Measurements from ENCODE around the gene PLCL2. TPM values are rescaled to one million over a fixed set of nuclear protein-coding genes. Genes with fewer than 3 reads are reported as not detected.
"Not testable (repeated sequence)": the region's sequence is repeated elsewhere in the genome, so short reads cannot be mapped to it uniquely, and the experiment has no call there.

PLCL2 gene
- total RNA-seq, 1 donor from 2014 or later, result 9.9 TPM

DNA sequence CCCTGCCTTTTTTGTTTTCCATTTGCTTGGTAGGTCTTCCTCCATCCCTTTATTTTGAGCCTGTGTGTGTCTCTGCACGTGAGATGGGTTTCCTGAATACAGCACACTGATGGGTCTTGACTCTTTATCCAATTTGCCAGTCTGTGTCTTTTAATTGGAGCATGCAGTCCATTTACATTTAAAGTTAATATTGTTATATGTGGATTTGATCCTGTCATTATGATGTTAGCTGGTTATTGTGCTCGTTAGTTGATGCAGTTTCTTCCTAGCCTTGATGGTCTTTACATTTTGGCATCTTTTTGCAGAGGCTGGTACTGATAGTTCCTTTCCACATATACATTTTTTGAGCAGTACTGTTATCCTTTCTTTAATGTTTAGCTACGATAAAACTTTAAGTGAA is 73.1 kb downstream of the PLCL2 start:
- not testable (repeated sequence) for DNase-seq (ENCODE audit: low read depth in 2 of 2)

DNA sequence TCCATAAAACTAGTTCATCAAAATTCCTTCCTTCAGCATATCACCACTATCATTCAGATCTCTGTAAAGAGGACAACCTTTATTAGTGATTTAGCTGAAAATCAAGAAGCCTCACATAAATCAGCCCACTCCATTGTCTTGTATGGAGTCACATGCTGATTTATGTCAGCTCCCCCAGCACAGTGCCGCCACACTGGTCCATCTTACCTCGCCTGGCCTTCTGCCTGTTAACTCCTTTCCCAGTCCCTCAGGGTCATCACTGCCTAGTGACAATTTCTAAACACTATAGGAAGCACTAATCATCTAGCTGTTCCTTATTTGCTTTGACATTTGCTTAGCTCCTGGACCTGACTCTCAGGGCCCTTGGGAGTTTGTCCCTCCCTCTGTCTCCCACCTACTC is 75.4 kb downstream of the PLCL2 start:
- no peak for DNase-seq (ENCODE audit: low read depth in 2 of 2)

DNA sequence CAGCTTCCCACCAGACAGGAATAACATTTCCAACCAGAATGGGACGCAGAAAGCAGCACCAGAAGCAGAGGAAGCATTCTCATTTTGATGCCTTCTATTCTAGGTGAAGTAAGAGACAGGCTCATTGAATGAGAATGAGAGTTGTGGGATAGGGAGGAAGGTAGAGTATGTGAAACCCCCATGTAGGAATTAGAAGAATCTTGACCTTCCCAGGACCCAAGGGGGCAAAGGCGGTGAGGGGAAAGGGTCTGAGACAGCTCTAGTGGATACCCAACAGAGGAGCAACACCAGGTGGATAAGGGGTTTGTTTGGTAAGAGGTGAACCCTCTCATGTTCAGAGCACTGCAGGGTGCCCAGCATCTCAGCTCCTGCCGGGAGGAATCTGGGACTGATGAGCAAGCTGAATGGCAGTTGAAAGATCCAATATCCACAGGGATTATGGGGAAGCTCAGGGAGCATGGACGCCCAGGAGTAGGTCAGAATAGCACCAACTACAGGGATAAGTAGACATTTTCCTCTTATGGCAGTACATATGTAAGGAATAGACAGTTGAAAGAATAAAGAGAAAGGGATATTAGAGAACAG is 77.0 kb downstream of the PLCL2 start:
- no peak for DNase-seq (ENCODE audit: low read depth in 2 of 2)

DNA sequence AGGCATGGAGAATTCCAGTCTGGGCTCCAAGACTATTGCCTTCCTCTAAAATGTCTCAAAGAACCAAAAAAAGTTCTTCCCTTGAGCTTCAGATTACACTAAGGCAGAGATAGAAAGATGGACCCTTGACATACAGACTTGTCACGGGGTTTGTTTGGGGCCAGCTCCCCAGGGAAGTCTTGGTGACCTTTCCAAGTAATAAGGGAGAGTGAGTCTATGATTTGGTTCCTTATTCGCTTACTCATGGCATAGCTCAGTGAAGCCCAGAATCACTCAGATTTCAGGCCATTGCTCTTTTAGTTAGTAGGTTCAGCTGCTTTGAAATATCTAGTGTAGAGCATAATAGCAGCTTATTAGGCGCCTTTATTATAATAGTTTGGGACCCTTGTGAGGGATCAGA is 90.3 kb downstream of the PLCL2 start:
- DNase-seq (ENCODE audit: low read depth in 2 of 2), result no peak

DNA sequence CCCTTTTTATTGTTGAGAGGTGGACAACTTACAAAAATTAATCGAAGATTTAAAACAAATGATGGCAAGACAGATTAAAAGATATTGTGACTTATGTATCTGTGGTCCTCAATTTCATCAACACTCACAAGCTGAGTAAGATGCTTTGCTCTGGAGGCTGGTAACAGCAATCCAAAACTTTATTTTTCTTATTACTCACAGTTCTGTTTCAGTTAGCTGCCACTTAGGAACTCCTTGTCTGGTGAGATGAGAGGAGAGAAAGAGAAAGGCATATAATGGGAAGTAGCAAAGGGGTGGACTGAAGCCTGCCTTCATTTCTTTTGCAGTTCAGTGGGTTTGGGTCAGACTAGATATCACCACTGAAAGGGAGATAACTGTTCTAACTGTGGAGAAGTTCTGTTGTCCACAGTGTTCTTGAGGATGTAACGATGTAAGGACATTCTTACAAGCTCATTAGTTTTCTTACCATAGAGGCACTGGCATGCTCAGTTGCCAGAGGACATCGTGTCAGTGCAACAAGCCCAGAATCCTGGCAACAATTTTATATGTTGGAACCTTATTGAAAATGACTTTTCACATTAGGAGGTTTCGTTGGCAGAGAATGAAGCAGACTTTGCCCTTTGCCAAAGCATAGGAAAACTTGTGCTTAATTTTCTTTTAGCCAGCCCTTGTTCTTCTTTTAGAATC is 93.6 kb downstream of the PLCL2 start:
- DNase-seq (ENCODE audit: low read depth in 2 of 2), result no peak

DNA sequence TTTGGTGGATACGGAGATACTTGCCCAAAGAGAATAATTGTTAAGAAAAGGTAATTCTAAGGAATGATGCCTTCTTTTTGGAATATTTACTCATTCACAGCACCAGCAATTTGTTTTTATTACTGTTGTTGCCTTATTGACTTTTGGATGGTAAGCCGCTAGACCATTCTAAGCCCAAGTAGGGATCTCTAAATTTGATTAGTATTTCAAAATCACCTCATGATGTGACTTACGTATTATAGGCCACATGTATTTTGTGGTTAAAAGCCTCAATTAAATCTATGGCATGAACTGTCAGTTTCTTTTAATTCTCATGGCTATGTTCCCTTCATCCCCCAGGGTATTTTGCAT is 94.1 kb downstream of the PLCL2 start:
- DNase-seq (ENCODE audit: low read depth in 2 of 2), result no peak

DNA sequence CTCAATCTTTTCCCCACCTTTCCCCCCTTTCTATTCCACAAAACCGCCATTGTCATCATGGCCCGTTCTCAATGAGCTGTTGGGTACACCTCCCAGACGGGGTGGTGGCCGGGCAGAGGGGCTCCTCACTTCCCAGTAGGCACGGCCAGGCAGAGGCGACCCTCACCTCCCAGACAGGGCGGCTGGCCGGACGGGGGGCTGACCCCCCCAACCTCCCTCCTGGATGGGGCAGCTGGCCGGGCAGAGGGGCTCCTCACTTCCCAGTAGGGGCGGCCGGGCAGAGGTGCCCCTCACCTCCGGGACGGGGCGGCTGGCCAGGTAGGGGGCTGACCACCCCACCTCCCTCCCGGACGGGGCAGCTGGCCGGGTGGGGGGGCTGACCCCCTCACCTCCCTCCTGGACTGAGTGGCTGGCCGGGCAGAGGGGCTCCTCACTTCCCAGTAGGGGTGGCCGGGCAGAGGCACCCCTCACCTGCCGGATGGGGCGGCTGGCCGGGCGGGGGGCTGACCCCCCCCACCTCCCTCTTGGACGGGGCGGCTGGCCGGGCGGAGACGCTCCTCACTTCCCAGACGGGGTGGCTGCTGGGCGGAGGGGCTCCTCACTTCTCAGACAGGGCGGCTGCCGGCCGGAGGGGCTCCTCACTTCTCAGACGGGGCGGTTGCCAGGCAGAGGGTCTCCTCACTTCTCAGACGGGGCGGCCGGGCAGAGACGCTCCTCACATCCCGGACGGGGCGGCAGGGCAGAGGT is 95.2 kb downstream of the PLCL2 start:
- DNase-seq (ENCODE audit: low read depth in 2 of 2), result not testable (repeated sequence)

DNA sequence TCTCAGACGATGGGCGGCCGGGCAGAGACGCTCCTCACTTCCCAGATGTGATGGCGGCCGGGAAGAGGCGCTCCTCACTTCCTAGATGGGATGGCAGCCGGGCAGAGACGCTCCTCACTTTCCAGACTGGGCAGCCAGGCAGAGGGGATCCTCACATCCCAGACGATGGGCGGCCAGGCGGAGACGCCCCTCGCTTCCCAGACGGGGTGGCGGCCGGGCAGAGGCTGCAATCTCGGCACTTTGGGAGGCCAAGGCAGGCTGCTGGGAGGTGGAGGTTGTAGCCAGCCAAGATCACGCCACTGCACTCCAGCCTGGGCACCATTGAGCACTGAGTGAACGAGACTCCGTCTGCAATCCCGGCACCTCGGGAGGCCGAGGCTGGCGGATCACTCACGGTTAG is 95.8 kb downstream of the PLCL2 start:
- DNase-seq (ENCODE audit: low read depth in 2 of 2), result not testable (repeated sequence)

DNA sequence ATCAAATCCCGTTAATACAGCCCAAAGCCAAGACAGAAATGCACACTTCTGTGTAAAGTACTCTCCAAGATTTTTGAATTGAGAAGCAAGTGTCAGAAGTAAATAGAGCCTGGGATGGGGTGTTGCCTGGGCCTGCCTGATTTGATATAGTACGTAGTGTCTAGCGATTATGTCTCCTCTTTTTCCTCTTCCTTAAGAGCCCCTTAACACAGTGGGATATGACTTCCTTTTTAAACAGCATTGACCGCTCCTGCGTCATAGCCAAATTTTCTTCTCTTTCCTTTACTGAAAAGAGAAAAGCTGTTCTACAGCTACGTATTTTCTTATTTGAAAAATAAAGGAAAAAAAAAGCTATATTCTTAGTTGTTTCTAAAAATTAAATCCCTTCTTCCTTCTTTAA is 97.7 kb downstream of the PLCL2 start:
- DNase-seq (ENCODE audit: low read depth in 2 of 2), result no peak

DNA sequence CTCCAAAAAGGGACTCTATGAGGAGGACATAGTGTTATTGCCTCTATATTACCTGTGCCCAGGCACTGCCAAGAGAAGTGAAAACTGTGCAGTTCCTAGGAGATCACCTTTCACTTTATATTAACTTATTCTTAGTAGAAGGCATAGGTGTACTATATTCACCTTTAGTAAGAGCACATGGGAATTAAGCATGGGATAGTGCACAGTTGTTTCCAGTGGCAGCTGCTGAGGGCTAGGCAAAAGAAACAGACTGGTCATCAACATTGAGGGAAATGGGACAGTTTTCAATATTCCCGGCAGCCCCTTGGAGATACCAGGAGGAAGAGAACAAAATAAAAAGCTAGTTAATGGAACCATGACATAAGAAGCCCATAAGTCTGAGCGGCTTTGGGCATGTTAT is 100.9 kb downstream of the PLCL2 start:
- DNase-seq (ENCODE audit: low read depth in 2 of 2), result no peak

DNA sequence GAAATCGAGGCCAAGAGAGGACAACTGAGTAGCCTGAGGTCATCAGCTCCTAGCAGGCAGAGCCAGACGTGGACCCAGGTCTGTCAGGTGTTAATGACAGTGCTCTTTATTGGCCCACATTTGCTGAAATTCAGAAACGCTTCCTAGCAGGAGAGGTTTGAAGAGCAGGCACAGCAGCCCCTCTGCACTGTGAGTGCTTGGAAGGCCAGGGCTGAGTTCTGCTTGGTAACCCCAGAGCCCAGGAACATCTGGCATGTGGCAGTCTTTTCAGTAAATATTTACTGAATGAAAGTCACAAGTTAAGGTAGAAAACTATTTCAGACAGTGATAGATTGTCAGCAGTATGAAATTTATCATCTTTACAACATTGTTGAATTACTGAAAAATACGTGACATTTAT is 102.4 kb downstream of the PLCL2 start:
- DNase-seq (ENCODE audit: low read depth in 2 of 2), result no peak

DNA sequence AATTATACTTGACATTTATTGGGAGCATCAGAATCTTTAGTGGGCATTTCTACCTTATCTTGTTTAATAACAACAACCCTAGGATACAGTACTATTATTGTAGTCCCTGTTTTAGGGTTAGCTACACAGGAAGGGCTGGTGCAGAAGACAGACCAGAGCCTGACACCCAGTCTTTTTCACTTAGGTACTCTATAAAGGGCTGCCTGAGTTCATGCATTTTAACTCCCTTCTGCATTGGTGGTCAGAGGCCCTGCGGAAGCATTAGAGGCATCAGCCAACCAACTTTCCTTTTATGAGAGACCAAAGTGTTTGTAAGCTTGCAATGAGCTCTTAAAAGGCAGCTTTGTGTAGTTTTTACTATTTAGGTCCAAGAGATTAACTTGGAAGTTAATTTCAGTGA is 105.4 kb downstream of the PLCL2 start:
- no peak for DNase-seq (ENCODE audit: low read depth in 2 of 2)

DNA sequence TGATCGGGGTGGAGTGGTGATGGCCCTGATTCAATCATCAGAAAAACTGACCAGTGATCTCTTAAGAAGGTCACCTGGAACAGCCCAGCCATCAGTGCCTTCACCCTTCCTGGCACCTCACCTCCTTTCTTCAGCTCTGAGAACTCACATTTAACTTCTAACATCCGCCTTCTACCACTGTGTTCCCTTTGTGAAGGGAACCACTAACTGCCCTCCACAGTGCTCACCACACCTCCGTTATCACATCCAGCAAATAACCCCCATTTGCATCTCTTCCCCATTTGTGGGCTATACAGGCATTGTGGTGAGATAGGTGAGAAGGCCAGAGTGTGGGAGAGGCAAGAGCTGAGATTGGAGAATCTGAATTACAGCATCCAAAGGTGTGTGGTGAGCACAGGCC is 107.4 kb downstream of the PLCL2 start:
- no peak for DNase-seq (ENCODE audit: low read depth in 2 of 2)

DNA sequence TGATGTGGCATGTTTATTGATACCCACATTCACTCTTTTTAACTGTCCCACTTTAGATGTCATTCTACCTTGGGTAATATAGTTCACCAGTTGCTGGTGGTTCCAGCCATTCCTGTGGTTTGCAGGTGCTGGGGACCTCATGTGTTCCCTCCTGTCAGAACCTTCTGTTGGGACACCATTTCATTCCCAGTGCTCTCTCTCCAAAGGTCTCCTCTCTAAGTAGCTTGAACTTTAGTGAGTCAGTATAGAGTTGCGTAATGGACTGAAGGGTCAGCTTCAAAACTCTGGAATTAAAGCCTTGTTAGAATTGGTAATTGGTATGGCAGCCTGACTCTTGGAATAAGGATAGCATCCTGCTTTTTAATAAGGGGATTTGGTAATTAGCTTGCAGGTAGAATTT is 108.5 kb downstream of the PLCL2 start:
- no peak for DNase-seq (ENCODE audit: low read depth in 2 of 2)

DNA sequence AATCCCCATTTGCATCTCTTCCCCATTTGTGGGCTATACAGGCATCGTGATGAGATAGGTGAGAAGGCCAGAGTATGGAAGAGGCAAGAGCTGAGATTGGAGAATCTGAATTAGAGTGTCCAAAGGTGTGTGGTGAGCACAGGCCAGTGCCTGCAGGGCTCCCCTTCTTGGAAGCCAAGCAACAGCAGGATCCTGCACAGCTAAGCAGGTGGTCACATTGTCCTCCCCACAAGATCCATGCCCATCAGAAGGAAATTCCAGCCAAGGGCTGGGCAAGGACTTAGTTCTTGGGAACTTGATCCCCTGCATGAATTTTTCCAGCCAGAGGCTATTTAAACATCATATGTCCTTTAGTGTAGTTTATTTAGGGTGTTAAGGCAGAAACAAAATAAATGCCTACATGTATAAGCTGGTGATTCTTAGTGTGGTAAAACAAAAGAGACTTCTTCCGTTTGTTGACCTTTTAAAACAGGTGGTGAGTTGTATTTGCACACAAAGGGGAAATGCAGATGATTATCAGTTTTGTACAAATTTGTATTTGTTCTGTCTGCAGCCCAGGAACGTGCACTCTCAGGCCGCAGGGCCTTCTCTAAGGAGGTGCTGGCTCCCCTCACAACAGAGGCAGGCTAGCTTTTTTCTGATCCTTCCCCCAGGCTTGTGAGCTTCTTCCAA is 110.2 kb downstream of the PLCL2 start:
- DNase-seq (ENCODE audit: low read depth in 2 of 2), result no peak

DNA sequence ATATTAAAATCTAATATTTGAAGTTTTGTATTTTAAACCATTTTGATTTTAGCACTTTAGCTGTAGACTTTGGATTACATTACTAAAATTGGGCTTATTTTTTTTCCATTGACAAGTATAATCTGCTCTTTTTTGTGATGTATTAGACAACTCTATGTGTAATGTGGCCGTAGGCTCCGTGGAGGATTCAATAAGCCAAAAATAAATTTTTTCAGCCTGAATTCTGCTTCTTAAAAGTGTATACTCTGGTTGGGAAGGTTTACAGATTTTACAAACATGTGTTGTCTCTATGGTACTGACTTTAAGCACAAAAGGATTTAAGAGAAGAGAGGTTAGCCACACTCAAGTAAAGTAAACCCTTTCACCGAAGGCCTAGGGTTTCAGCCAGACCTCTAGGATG is 110.8 kb downstream of the PLCL2 start:
- no peak for DNase-seq (ENCODE audit: low read depth in 2 of 2)

DNA sequence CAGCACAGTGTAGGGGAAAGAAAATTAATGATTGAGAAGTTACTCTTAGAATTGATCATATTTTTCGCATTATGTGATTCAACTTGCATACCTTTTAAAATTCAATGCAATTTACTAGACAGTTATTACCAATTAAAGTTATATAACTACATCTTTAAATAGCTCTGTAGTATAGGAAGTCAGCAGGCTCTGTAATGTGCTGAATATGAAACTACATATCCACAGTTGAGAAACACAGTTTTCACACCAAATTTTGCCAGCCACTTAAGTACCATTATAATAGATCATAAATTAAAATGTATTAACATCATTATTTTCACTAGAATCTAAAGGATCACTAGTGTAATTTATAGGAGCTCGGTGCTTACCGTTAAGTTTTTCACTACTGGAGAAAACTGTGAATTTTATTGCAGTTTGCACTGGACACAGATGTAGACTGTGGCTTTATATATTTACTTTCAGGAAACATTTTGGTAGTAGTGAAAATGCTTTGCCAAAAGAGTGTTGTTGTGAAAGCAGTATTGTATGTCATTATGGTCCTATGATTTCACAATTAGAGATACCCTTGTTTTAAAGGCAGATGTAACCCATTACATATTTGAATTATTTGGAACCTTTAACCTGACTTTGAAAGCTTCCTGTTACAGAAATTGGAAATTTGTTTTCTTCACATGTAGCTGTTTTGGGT is 113.6 kb downstream of the PLCL2 start:
- DNase-seq (ENCODE audit: low read depth in 2 of 2), result no peak

DNA sequence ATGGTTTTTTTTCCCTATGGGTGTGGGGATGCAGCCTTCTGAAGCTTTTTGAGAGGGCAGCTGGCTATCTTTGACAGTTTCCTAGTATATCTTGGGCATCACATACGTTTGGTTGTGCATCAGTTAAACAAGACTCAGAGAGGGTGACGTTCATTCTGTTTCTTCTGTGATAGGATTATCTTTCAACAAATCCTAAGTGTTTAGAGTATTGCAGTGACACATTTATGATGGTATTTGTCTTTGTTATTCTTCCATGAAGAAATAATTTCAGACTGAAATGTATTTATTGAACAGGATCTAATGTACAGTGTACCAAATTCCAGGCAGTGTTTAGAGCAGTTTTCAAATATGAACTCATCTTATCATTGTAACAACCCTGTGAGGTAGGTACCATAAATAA is 114.4 kb downstream of the PLCL2 start:
- DNase-seq (ENCODE audit: low read depth in 2 of 2), result no peak

DNA sequence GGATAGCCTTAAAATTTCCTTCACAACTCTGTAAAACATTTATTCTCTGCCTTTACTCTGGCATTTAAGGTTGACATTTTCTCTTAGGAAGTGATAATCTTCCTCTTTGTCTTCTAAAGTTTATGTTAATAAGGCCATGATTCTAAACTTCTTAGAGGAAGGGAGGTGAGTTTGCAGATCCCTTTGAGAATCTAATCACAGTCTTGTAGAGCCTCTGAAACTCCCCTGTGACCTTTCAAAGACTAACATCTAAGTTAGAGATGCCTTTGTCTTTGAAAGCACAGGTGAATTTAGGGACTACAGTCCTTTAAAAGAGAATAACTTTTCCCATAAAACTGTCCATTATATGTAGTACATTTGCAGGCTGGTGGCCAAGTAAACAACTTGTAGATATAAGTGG is 115.1 kb downstream of the PLCL2 start:
- DNase-seq (ENCODE audit: low read depth in 2 of 2), result no peak

DNA sequence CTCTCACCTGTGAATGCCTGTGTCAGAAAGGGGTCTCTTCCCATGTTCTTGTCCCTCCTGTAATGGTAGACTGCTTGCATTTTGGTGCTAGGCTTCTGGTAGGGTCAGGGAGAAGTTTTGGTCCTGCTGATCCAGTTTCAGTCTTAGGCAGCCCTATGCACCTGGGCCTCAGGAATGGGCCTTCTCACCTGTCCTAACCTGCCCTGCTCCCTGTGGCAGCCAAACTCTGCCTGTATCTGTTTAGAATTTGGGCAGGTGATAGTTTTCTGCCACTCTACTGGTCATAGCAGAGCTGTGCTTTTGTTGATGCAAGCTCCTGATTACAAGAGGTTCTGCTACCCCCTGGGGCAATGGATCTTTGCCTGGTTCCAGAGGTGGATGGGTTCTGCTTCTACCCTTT is 118.7 kb downstream of the PLCL2 start:
- DNase-seq (ENCODE audit: low read depth in 2 of 2), result no peak

DNA sequence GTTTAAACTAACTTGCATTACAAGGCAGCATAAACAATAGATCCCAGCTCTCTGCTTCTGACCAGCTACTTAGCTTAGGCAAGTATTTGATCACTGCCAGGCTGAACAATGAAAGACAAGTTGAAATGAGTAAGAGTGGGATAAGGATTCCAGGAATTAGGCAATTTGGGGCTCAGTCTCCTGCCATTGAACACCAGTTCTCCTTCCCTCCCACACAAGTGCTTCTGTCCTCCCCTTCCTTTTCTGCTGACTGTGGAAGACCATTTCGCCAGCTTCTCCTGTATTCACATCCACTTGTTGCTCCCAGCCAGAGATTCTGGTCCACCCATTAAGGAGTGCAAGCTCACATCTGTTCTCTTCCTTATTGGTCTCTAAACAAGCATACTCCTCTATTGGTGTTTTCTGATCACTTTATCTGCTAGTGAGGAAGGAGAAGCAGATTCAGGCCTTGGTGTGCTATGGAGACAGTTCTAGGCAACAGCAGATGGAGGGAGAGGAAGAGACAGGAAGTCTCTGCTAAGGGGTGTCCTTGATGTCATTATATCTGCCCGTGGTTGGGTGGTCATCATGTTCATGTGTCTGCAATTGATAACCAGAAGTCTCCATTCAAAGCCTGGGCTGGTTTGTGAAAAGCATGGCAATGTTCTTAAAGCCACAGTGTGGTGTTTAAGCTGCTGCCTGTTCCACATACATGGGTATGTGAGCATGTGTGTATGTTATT is 121.5 kb downstream of the PLCL2 start:
- DNase-seq (ENCODE audit: low read depth in 2 of 2), result no peak
